Natural killer cell treated with Interleukin-12 subunit alpha and Interleukin-12 subunit beta and Interleukin-15 and Interleukin-18, amount 100 ng/mL, for 72 hours (primary cell): ENCODE results near the gene ATP1A2. TPM values are rescaled to one million over a fixed set of nuclear protein-coding genes. Genes with fewer than 3 reads are reported as not detected.

Source experiments
- ATAC-seq, 2 donors: fragments of 150-1000 bp; cut with Tn5 transposase in 1 of 2; sonication (Bioruptor Pico), chemical (Tn5 transposase) in 1 of 2; 2 replicates each; pipeline ENCODE4 v1.10.0; 2021
- DNase-seq: peaks from one replicate; pipeline ENCODE4 v3.0.0; 2022; ENCODE audit warnings: low spot score
- H3K27ac Mint-ChIP-seq, 2 donors: 1 replicate in 1 of 2; 2 replicates in 1 of 2; pipeline ENCODE4 v1.8.0; 2022; ENCODE audit warnings: mixed read lengths in 2 of 2, mild to moderate bottlenecking in 1 of 2, moderate library complexity in 1 of 2
- H3K27me3 Mint-ChIP-seq, 2 donors: 1 replicate in 1 of 2; 2 replicates in 1 of 2; pipeline ENCODE4 v1.8.0; 2022; ENCODE audit warnings: mixed read lengths in 2 of 2
- H3K36me3 Mint-ChIP-seq: one replicate; pipeline ENCODE4 v1.8.0; 2022; ENCODE audit warnings: mixed read lengths
- H3K4me1 Mint-ChIP-seq, 2 donors: 1 replicate in 1 of 2; 2 replicates in 1 of 2; pipeline ENCODE4 v1.8.0; 2022; ENCODE audit warnings: low read depth in 2 of 2, mixed read lengths in 2 of 2, mild to moderate bottlenecking in 1 of 2
- H3K4me3 Mint-ChIP-seq: one replicate; pipeline ENCODE4 v1.8.0; 2022; ENCODE audit warnings: mixed read lengths
- H3K9me3 Mint-ChIP-seq: 2 replicates; pipeline ENCODE4 v1.8.0; 2022; ENCODE audit warnings: mixed read lengths
- total RNA-seq, 2 donors: library from RNA; stranded (reverse); gene quantifications; one replicate each; pipeline ENCODE4 v1.2.3, GENCODE V29; 2022

The ATP1A2 gene
- total RNA-seq, 2 donors from 2014 or later = not detected

- Mint-ChIP-seq H3K36me3 (no peaks in the 10 kb centered on the region), H3K9me3 (no peaks in the 10 kb centered on the region), H3K4me3 (no peak overlapping the region), H3K27ac (no peak overlapping the region), H3K4me1 (peaks cover 15 to 16% of the 10 kb centered on the region in 2 donors), H3K27me3 (no peaks in the 10 kb centered on the region)
- no peak for ATAC-seq
- DNase-seq = no peak
Measured at GRCh38 chr1:160092366-160093068, 23.0 kb upstream of the ATP1A2 start.

GRCh38 chr1:160093069-160093395 lies 22.5 kb upstream of the ATP1A2 start:
- no peak overlapping the region for H3K4me3 Mint-ChIP-seq
- H3K27me3 Mint-ChIP-seq = no peaks in the 10 kb centered on the region
- no peaks in the 10 kb centered on the region for H3K36me3 Mint-ChIP-seq
- H3K9me3 Mint-ChIP-seq = no peaks in the 10 kb centered on the region
- no peak for DNase-seq
- no peak overlapping the region for H3K27ac Mint-ChIP-seq
- peaks cover 19 to 20% of the 10 kb centered on the region in 2 donors for H3K4me1 Mint-ChIP-seq
- no peak for ATAC-seq

- Mint-ChIP-seq H3K4me3 (no peak overlapping the region), H3K9me3 (no peaks in the 10 kb centered on the region), H3K27ac (no peak overlapping the region), H3K36me3 (no peaks in the 10 kb centered on the region), H3K4me1 (peaks cover 19 to 20% of the 10 kb centered on the region in 2 donors), H3K27me3 (no peaks in the 10 kb centered on the region)
- no peak for DNase-seq
- no peak for ATAC-seq
Measured at GRCh38 chr1:160093624-160094290, 21.8 kb upstream of the ATP1A2 start.

- Mint-ChIP-seq H3K36me3 (no peaks in the 10 kb centered on the region), H3K4me1 (peaks cover 22 to 23% of the 10 kb centered on the region in 2 donors), H3K4me3 (no peak overlapping the region), H3K9me3 (no peaks in the 10 kb centered on the region), H3K27ac (no peak overlapping the region), H3K27me3 (no peaks in the 10 kb centered on the region)
- ATAC-seq = no peak
- DNase-seq = no peak
Measured at GRCh38 chr1:160094291-160094625, 21.3 kb upstream of the ATP1A2 start.

GRCh38 chr1:160094806-160095205 lies 20.8 kb upstream of the ATP1A2 start:
- no peak overlapping the region for H3K27ac Mint-ChIP-seq
- H3K36me3 Mint-ChIP-seq = no peaks in the 10 kb centered on the region
- no peaks in the 10 kb centered on the region for H3K9me3 Mint-ChIP-seq
- peaks cover 27 to 28% of the 10 kb centered on the region in 2 donors for H3K4me1 Mint-ChIP-seq
- no peak overlapping the region for H3K4me3 Mint-ChIP-seq
- H3K27me3 Mint-ChIP-seq = no peaks in the 10 kb centered on the region
- ATAC-seq (no peak), DNase-seq (no peak)

- Mint-ChIP-seq H3K9me3 (no peaks in the 10 kb centered on the region), H3K36me3 (no peaks in the 10 kb centered on the region), H3K27ac (peak overlapping the region in 1 of 2 donors; percentile 76), H3K4me1 (peaks cover 27 to 28% of the 10 kb centered on the region in 2 donors), H3K4me3 (peak overlapping the region; percentile 3), H3K27me3 (no peaks in the 10 kb centered on the region)
- no peak for ATAC-seq
- DNase-seq = no peak
Measured at GRCh38 chr1:160095382-160096105, 20.0 kb upstream of the ATP1A2 start.

GRCh38 chr1:160096274-160097116 lies 19.1 kb upstream of the ATP1A2 start:
- ATAC-seq = no peak
- peaks cover 35 to 38% of the 10 kb centered on the region in 2 donors for H3K4me1 Mint-ChIP-seq
- no peaks in the 10 kb centered on the region for H3K36me3 Mint-ChIP-seq

GRCh38 chr1:160097151-160097910 lies 18.2 kb upstream of the ATP1A2 start:
- H3K27ac Mint-ChIP-seq = peak overlapping the region; percentile 8 to 76
- H3K36me3 Mint-ChIP-seq = no peaks in the 10 kb centered on the region
- H3K27me3 Mint-ChIP-seq = no peaks in the 10 kb centered on the region
- peaks cover 35 to 45% of the 10 kb centered on the region in 2 donors for H3K4me1 Mint-ChIP-seq
- H3K9me3 Mint-ChIP-seq = no peaks in the 10 kb centered on the region
- H3K4me3 Mint-ChIP-seq = peak overlapping the region; percentile 89
- ATAC-seq (no peak), DNase-seq (no peak)

More at GRCh38 chr1:160096274-160097116, 19.1 kb upstream of the ATP1A2 start:
- no peak for DNase-seq
- peak overlapping the region in 1 of 2 donors; percentile 76 for H3K27ac Mint-ChIP-seq
- H3K27me3 Mint-ChIP-seq = no peaks in the 10 kb centered on the region
- H3K4me3 Mint-ChIP-seq = peak overlapping the region; percentile 3
- no peaks in the 10 kb centered on the region for H3K9me3 Mint-ChIP-seq

GRCh38 chr1:160097911-160098851 lies 17.4 kb upstream of the ATP1A2 start, which contains the start of gene IGSF8:
IGSF8 (minus strand) TSS chr1:160098619; CDS start chr1:160098472, 147 bp downstream.
- H3K4me3 Mint-ChIP-seq = peak within 1 kb of the TSS; percentile 89
- H3K27me3 Mint-ChIP-seq = no peaks in the 10 kb centered on the region
- peaks cover 39 to 45% of the 10 kb centered on the region in 2 donors for H3K4me1 Mint-ChIP-seq
- no peaks in the 10 kb centered on the region for H3K36me3 Mint-ChIP-seq
- peak; percentile 90 for DNase-seq
- peak; percentile 80 to 83 for ATAC-seq
- peak within 1 kb of the TSS; percentile 73 to 76 for H3K27ac Mint-ChIP-seq
- no peaks in the 10 kb centered on the region for H3K9me3 Mint-ChIP-seq

GRCh38 chr1:160098852-160099561 lies 16.6 kb upstream of the ATP1A2 start:
- H3K36me3 Mint-ChIP-seq = no peaks in the 10 kb centered on the region
- no peaks in the 10 kb centered on the region for H3K27me3 Mint-ChIP-seq
- ATAC-seq (peak; percentile 95 to 97), DNase-seq (peak; percentile 96)
- peak overlapping the region; percentile 68 to 73 for H3K27ac Mint-ChIP-seq
- H3K4me3 Mint-ChIP-seq = peak overlapping the region; percentile 57
- H3K9me3 Mint-ChIP-seq = no peaks in the 10 kb centered on the region
- H3K4me1 Mint-ChIP-seq = peaks cover 40 to 45% of the 10 kb centered on the region in 2 donors

GRCh38 chr1:160099716-160100375 lies 15.7 kb upstream of the ATP1A2 start:
- H3K27ac Mint-ChIP-seq = peak overlapping the region; percentile 68 to 73
- peak overlapping the region; percentile 57 for H3K4me3 Mint-ChIP-seq
- no peaks in the 10 kb centered on the region for H3K27me3 Mint-ChIP-seq
- peaks cover 40 to 45% of the 10 kb centered on the region in 2 donors for H3K4me1 Mint-ChIP-seq
- no peaks in the 10 kb centered on the region for H3K9me3 Mint-ChIP-seq
- no peaks in the 10 kb centered on the region for H3K36me3 Mint-ChIP-seq
- no peak for DNase-seq
- no peak for ATAC-seq
